ENCODE data around the gene B3GALT6. TPM values are rescaled to one million over a fixed set of nuclear protein-coding genes. Genes with fewer than 3 reads are reported as not detected.
"Not testable (repeated sequence)": the region's sequence is repeated elsewhere in the genome, so short reads cannot be mapped to it uniquely, and the experiment has no call there.

Gene B3GALT6
- total RNA-seq, 1 donor = 24.7 TPM

- H3K4me3 ChIP-seq (ENCODE audit: low read depth, low read length) = no peak within 1 kb of the TSS
- no peak for DNase-seq (ENCODE audit: low read depth)
- TF ChIP-seq CTCF (IDR thresholded peaks at IDR 0.05; ENCODE audit: insufficient read depth, low read length) = no peak
Measured at GRCh38 chr1:1246577-1247340, 14.7 kb downstream of the B3GALT6 start, which contains the start of gene C1QTNF12. Gene C1QTNF12 (minus strand): TSS chr1:1246722. CDS start chr1:1246690, 32 bp downstream.

- no peak for TF ChIP-seq CTCF (IDR thresholded peaks at IDR 0.05; ENCODE audit: insufficient read depth, low read length)
- H3K4me3 ChIP-seq (ENCODE audit: low read depth, low read length) = no peak overlapping the region
- DNase-seq (ENCODE audit: low read depth) = no peak
Measured at GRCh38 chr1:1247341-1247913, 15.4 kb downstream of the B3GALT6 start.

DNA sequence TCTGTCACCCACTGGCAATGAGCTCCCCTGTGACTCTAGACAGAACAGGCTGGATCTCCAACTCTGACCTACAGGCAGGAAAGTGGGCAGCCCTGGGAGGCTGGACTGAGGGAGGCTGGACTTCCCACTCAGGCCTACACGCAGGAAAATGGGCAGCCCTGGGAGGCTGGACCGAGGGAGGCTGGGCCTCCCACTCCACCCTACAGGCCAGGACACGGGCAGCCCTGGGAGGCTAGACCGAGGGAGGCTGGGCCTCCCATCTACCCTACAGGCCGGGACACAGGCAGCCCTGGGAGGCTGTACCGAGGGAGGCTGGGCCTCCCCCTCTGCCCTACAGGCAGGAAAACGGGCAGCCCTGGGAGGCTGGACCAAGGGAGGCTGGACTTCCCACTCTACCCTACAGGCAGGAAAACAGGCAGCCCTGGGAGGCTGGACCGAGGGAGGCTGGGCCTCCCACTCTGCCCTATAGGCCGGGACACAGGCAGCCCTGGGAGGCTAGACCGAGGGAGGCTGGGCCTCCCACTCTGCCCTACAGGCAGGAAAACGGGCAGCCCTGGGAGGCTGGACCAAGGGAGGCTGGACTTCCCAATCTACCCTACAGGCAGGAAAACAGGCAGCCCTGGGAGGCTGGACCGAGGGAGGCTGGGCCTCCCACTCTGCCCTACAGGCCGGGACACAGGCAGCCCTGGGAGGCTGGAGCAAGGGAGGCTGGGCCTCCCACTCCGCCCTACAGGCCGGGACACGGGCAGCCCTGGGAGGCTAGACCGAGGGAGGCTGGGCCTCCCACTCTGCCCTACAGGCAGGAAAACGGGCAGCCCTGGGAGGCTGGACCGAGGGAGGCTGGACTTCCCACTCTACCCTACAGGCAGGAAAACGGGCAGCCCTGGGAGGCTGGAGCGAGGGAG lies 16.2 kb downstream of the B3GALT6 start:
- not testable (repeated sequence) for DNase-seq (ENCODE audit: low read depth); H3K4me3 ChIP-seq (ENCODE audit: low read depth, low read length)

DNA sequence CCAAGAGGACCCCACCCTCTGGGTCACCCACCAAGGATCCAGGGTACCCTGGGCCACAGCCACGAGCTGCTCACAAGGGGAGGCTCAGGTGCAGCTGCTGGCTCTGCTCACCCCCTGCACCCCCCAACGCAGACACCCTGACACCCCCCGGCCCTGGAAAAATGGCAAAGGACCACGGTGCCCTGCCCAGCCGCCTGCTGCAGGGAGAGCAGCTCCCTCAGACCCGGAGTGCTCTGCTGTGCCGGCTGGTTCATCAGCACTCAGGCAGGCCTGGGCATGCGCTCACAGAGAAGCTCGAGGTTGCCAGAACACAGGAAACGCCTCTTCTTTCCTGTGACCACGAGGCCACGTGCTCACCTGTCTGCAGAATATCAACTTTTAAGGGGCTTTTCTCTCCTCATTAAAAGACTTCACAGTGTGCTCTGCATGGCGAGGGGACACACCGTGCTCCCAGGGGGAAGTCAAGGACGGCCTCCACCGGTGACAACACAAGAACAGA lies 18.8 kb downstream of the B3GALT6 start:
- H3K4me3 ChIP-seq (ENCODE audit: low read depth, low read length) = no peak overlapping the region
- no peak for TF ChIP-seq CTCF (IDR thresholded peaks at IDR 0.05; ENCODE audit: insufficient read depth, low read length)
- DNase-seq (ENCODE audit: low read depth) = no peak

DNA sequence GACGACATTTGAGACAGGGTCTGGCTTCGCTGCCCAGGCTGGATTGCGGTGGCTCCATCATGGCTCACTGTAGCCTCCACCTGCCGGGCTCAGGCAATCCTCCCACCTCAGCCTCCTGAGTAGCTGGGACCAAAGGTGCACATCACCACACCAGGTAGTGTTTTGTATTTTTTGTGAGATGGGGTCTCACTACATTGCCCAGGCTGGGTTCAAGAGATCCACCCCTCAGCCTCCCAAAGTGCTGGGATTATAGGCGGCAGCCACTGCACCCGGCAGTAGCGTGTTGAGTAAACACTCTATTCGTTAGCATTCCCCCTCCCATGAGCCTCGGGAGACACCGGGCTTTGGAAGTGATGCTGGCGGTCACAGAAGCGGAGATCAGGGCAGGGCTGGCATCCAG lies 21.3 kb downstream of the B3GALT6 start:
- H3K4me3 ChIP-seq (ENCODE audit: low read depth, low read length) = no peak overlapping the region
- no peak for TF ChIP-seq CTCF (IDR thresholded peaks at IDR 0.05; ENCODE audit: insufficient read depth, low read length)
- no peak for DNase-seq (ENCODE audit: low read depth)

DNA sequence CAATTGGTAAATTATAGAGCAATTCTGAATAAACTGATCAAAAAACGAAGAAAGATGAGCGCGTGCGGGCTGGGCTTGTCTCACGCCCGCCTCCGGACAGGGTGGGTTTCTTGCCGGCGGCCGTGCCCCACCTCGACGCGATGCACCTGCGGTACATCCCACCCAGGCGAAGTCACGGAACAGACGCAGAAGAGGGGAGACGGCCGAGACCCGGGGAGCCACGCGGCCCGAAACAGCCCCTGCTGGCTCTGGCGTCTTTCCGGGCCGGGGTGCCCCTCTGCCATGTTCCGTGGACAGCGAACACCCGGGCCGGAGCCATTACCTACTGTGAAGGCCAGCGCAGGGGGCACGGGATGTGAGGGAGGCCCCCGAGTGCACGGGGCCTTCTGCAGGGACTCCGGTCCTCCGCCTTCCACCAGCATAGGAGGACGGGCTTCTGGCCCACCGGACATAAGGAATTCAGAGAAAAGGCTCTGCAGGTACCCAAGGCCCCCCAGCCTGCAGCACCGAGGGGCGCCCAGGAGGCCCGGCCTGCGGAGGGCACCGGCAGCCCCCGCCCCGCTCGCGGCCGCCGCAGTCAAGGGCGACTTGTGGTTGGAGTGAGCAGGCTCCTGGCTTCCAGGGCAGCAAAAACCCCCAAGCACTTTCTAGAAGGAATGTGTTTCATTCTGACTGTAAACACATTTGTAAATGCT lies 22.1 kb downstream of the B3GALT6 start:
- no peak for TF ChIP-seq CTCF (IDR thresholded peaks at IDR 0.05; ENCODE audit: insufficient read depth, low read length)
- DNase-seq (ENCODE audit: low read depth) = no peak

More for the DNA sequence above, 22.1 kb downstream of the B3GALT6 start:
- no peak overlapping the region for H3K4me3 ChIP-seq (ENCODE audit: low read depth, low read length)

Measured in fibroblast of the aortic adventitia (primary cell).